Measurements from ENCODE around the gene DNHD1. TPM values are rescaled to one million over a fixed set of nuclear protein-coding genes. Genes with fewer than 3 reads are reported as not detected.

The DNHD1 gene
- total and polyA plus RNA-seq, 9 of the 15 experiments (the other 6 are each of a cell fraction or from before 2014, with no cell fraction given) = 0.82 to 9.7 (median 3.8) TPM

DNA sequence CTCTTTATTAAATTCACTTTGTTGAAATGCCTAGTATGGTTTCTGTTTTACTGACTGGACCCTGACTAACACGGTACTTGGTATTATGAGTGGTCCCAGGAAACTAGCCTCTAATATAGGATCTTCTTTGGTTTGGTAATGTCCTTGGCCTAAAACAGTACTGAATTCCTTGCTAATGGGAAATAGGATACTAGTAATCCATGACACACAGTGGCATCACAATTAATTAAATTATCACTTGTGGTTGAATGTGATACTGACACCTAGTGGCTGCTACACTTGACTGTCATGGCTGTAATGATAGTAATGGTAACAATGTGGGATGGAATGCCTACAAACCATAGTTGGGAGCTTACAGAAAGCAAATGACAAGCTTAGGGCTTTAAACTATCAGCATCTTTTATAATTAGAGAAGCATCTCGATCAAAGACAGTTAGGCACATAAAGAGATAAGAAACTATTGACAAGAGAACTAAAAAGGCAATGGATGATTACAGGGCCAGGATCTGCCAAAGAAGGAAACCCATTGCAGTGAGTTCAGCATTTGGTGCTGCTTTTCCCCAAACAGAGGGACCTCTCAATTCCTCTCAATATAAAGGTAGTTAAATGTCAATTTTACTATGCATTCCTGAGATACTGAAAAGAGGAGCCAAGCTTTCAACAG is 8.6 kb downstream of the DNHD1 start:
- POLR2A ChIA-PET = interaction anchor here (0.6 to 2.3 kb wide), 3 partner anchors 10 to 306 kb away, joined by 3 to 7 read pairs (median 6); no protein-coding TSS in a partner anchor
- Histone ChIP-seq H3K36me3 (ENCODE audit: control insufficient read depth, insufficient read depth, low read length) (peaks cover 38% of the 10 kb centered on the region), H3K9ac (ENCODE audit: insufficient read depth in 1 of 2, low read depth in 2 of 2, low read length in 2 of 2) (no peak overlapping the region), H3K27me3 (ENCODE audit: control insufficient read depth in 2 of 2, insufficient read depth in 2 of 2, low read length in 2 of 2) (no peaks in the 10 kb centered on the region), H2AFZ (ENCODE audit: low read depth, low read length) (no peak overlapping the region), H3K4me3 (no peak overlapping the region), H3K9me1 (ENCODE audit: control insufficient read depth, insufficient read depth, low read length) (no peaks in the 10 kb centered on the region), H3K9me3 (replicated peaks; ENCODE audit: control insufficient read depth, insufficient read depth, low read depth, low read length) (no peaks in the 10 kb centered on the region), H3K4me2 (ENCODE audit: insufficient read depth, low read length) (no peak overlapping the region), H3K79me2 (ENCODE audit: control insufficient read depth, insufficient read depth, low read length) (no peaks in the 10 kb centered on the region), H3K27ac (ENCODE audit: extremely low read depth, low read depth, low read length) (no peak overlapping the region), H4K20me1 (replicated peaks; ENCODE audit: control insufficient read depth, insufficient read depth, low read length) (no peaks in the 10 kb centered on the region), H3K4me1 (replicated peaks in 1 of 2; ENCODE audit: control insufficient read depth in 2 of 2, insufficient read depth in 2 of 2, low read length in 2 of 2) (no peaks in the 10 kb centered on the region)
- in situ Hi-C loops (cut with MboI) = no loop called here
- intact Hi-C loops (cut with micrococcal nuclease) = loop anchor here (1.0 kb wide), 3 partner anchors 66 to 252 kb away; no protein-coding TSS in a partner anchor
- peak; percentile 86 for ATAC-seq
- DNase-seq (ENCODE audit: extremely low read depth in 1 of 4, low spot score in 3 of 4) = peak; percentile 32 to 53 (median 34)
- no TSS peak for BruUV-seq (replicated peaks)
- FAIRE-seq = no peak
- 50% methylated on average over 2 of the region's 2 CpGs for WGBS (ENCODE audit: insufficient coverage, low coverage, missing lambda C conversion rate)
- CTCF ChIA-PET (ENCODE audit: low intra/inter-chr PET ratio) = interaction anchor here (0.6 to 3.0 kb wide), 2 partner anchors 127 to 1867 kb away, joined by 3 to 12 read pairs; no protein-coding TSS in a partner anchor
- TF ChIP-seq SMC3 (conservative IDR thresholded peaks at IDR 0.05; ENCODE audit: insufficient read depth, low read depth, low read length) (peak; percentile 58), U2AF2 (optimal IDR thresholded peaks at IDR 0.05; ENCODE audit: low read depth, low read length) (no peak), ZNF551 (CRISPR knock-in tag; IDR thresholded peaks at IDR 0.05) (no peak), KLF13 (tag; IDR thresholded peaks at IDR 0.05; ENCODE audit: borderline replicate concordance, low read depth) (no peak), ZZZ3 (IDR thresholded peaks at IDR 0.05) (no peak), CBX2 (IDR thresholded peaks at IDR 0.05; ENCODE audit: insufficient read depth, low read length, poor library complexity, severe bottlenecking) (no peak), YY1 (IDR thresholded peaks at IDR 0.05; ENCODE audit: borderline replicate concordance in 1 of 3, control insufficient read depth in 1 of 3, extremely low read depth in 1 of 3, insufficient read depth in 3 of 3, insufficient read length in 1 of 3, insufficient replicate concordance in 2 of 3, low read depth in 1 of 3, low read length in 2 of 3) (peak in 1 of 3 experiments; percentile 29), ZBED1 (IDR thresholded peaks at IDR 0.05) (no peak), THRB (CRISPR knock-in tag; conservative IDR thresholded peaks at IDR 0.05) (no peak), CTCF (IDR thresholded peaks at IDR 0.05 in 2 of 3, conservative IDR thresholded peaks at IDR 0.05 in 1 of 3; ENCODE audit: insufficient read depth in 2 of 3, low read depth in 1 of 3, low read length in 3 of 3) (peak; percentile 61 to 78 (median 77); a peak in 5 of 6 replicates), ZKSCAN8 (CRISPR knock-in tag; IDR thresholded peaks at IDR 0.05) (no peak), PYGO2 (tag; IDR thresholded peaks at IDR 0.05) (no peak), SMARCE1 (IDR thresholded peaks at IDR 0.05) (no peak), TSC22D4 (tag; IDR thresholded peaks at IDR 0.05) (no peak)
- TF ChIP-seq, protein P1, sequence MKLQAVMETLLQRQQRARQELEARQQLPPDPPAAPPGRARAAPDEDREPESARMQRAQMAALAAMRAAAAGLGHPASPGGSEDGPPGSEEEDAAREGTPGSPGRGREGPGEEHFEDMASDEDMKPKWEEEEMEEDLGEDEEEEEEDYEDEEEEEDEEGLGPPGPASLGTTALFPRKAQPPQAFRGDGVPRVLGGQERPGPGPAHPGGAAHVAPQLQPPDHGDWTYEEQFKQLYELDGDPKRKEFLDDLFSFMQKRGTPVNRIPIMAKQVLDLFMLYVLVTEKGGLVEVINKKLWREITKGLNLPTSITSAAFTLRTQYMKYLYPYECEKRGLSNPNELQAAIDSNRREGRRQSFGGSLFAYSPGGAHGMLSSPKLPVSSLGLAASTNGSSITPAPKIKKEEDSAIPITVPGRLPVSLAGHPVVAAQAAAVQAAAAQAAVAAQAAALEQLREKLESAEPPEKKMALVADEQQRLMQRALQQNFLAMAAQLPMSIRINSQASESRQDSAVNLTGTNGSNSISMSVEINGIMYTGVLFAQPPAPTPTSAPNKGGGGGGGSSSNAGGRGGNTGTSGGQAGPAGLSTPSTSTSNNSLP (IDR thresholded peaks at IDR 0.05; ENCODE audit: borderline replicate concordance, low read depth, low read length) = peak; percentile 81
